ENCODE results near the gene CANX.

CANX gene

GRCh38 chr5:179746872-179747271, 48.1 kb downstream of the CANX start:
- H3K4me3 ChIP-seq (ENCODE audit: low read depth, low read length) = no peak overlapping the region
- no peak for TF ChIP-seq CTCF (IDR thresholded peaks at IDR 0.05; ENCODE audit: low read depth, low read length, missing control alignments)
- no peak for DNase-seq (ENCODE audit: low read depth)
- in situ Hi-C loops (cut with HindIII; ENCODE audit: low sequenced_read_pairs) = no loop called here

GRCh38 chr5:179747811-179748210, 49.0 kb downstream of the CANX start:
- H3K4me3 ChIP-seq (ENCODE audit: low read depth, low read length) = no peak overlapping the region
- no peak for DNase-seq (ENCODE audit: low read depth)
- in situ Hi-C loops (cut with HindIII; ENCODE audit: low sequenced_read_pairs) = no loop called here
- no peak for TF ChIP-seq CTCF (IDR thresholded peaks at IDR 0.05; ENCODE audit: low read depth, low read length, missing control alignments)

GRCh38 chr5:179749857-179750508, 51.2 kb downstream of the CANX start:
- no peak overlapping the region for H3K4me3 ChIP-seq (ENCODE audit: low read depth, low read length)
- DNase-seq (ENCODE audit: low read depth) = no peak
- in situ Hi-C loops (cut with HindIII; ENCODE audit: low sequenced_read_pairs) = no loop called here
- no peak for TF ChIP-seq CTCF (IDR thresholded peaks at IDR 0.05; ENCODE audit: low read depth, low read length, missing control alignments)

- no peak for DNase-seq (ENCODE audit: low read depth)
- in situ Hi-C loops (cut with HindIII; ENCODE audit: low sequenced_read_pairs) = no loop called here
Observed at GRCh38 chr5:179753971-179754370, 55.2 kb downstream of the CANX start.

GRCh38 chr5:179755022-179755421, 56.3 kb downstream of the CANX start:
- TF ChIP-seq CTCF (IDR thresholded peaks at IDR 0.05; ENCODE audit: low read depth, low read length, missing control alignments) = no peak
- no peak for DNase-seq (ENCODE audit: low read depth)
- in situ Hi-C loops (cut with HindIII; ENCODE audit: low sequenced_read_pairs) = loop anchor here (5.0 kb wide), 1 partner anchor 72 kb away; no protein-coding TSS in a partner anchor
- H3K4me3 ChIP-seq (ENCODE audit: low read depth, low read length) = no peak overlapping the region

More at GRCh38 chr5:179753971-179754370, 55.2 kb downstream of the CANX start:
- no peak for TF ChIP-seq CTCF (IDR thresholded peaks at IDR 0.05; ENCODE audit: low read depth, low read length, missing control alignments)
- H3K4me3 ChIP-seq (ENCODE audit: low read depth, low read length) = no peak overlapping the region

- no peak for TF ChIP-seq CTCF (IDR thresholded peaks at IDR 0.05; ENCODE audit: low read depth, low read length, missing control alignments)
- H3K4me3 ChIP-seq (ENCODE audit: low read depth, low read length) = no peak overlapping the region
- in situ Hi-C loops (cut with HindIII; ENCODE audit: low sequenced_read_pairs) = loop anchor here (5.0 kb wide), 1 partner anchor 68 kb away; no protein-coding TSS in a partner anchor
- DNase-seq (ENCODE audit: low read depth) = no peak
Observed at GRCh38 chr5:179758955-179759354, 60.2 kb downstream of the CANX start.
